GM18517 (cell line): ENCODE data around the gene S100Z.
"Not testable (repeated sequence)": the region's sequence is repeated elsewhere in the genome, so short reads cannot be mapped to it uniquely, and the experiment has no call there.

Source experiments
- ATAC-seq: cut with Tn5 transposase; IDR thresholded peaks from one replicate; pipeline ENCODE4 v1.9.1; 2021; ENCODE audit warnings: mild to moderate bottlenecking, moderate library complexity; ENCODE audit not compliant: unreplicated experiment

S100Z gene

GRCh38 chr5:76945238-76945637, 95.4 kb downstream of the S100Z start:
- not testable (repeated sequence) for ATAC-seq

GRCh38 chr5:76946090-76946489, 96.3 kb downstream of the S100Z start:
- ATAC-seq: no peak

- ATAC-seq: no peak
These were observed 97.3 kb downstream of the S100Z start for GRCh38 chr5:76947082-76947503.

GRCh38 chr5:76952795-76953536, 103.2 kb downstream of the S100Z start, which contains the start of gene CRHBP:
Gene CRHBP (plus strand): TSS chr5:76953045. CDS start chr5:76953135, 90 bp downstream.
- ATAC-seq: no peak

DNA sequence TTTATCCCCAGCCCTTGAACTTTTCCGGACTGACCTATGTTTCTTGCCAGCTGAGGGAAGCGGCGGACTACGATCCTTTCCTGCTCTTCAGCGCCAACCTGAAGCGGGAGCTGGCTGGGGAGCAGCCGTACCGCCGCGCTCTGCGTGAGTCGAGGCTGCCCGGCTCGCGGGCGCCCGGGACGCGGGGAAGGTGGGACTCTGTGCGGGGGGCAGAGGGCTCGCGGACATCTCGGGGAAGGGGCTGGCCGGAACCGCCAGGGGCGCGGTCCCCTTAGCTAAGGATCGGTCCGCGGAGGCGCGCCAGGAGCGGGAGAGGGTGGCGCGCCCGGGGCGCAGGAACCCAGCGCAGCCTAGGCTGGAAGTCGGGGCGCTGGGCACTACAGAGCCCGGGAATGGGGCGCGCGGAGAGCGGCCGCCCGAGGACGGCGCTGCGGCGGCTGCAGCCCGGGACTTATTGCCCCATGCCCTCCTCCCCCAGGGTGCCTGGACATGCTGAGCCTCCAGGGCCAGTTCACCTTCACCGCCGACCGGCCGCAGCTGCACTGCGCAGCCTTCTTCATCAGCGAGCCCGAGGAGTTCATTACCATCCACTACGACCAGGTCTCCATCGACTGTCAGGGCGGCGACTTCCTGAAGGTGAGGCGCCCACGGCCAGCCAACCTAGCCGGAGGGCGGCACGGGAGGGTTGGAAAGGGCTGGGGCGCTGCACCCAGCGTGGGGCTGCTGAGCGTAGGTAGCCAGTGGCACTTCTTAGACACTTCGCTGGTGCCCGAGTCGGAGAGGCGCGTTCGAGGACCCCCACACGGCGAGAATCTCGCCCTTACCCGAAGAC, 104.0 kb downstream of the S100Z start:
- no peak for ATAC-seq

DNA sequence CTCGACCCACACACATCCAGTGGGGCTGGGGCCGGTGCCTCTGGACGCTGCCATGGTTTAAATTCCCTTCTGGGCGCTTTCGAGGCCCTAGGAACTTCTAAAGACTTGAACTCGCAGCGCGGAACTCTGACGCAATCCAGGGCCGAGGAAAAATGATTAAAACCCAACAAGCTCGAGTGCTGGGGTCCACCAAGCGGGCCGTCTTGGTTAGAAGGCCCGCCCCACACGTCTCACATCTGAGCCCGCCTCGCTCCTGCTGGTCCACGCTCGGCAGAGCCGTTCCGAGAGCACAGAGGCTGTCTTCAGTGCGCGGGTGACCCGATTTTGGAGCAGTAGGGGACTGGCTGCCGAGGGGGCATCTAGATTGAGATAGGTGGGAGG, 104.6 kb downstream of the S100Z start:
- ATAC-seq: no peak

DNA sequence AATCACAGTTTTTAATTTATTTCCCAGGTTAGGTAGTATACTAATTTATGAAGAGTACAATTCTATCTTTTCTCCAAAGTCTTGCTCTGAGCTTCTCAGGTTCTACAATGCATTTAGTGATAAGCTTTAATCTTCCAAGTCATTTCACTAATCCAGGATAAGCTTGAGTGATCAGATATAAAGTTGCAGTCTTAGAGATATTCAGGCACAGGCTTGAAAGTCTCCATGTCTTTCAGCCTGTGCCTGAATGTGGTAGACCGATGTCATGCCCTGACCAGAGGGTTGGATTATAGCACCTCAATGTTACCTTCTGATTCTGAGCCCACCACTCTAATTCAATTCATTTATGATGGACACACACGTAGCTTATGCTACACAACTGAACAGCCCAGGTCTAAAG, 106.2 kb downstream of the S100Z start:
- ATAC-seq: no peak

DNA sequence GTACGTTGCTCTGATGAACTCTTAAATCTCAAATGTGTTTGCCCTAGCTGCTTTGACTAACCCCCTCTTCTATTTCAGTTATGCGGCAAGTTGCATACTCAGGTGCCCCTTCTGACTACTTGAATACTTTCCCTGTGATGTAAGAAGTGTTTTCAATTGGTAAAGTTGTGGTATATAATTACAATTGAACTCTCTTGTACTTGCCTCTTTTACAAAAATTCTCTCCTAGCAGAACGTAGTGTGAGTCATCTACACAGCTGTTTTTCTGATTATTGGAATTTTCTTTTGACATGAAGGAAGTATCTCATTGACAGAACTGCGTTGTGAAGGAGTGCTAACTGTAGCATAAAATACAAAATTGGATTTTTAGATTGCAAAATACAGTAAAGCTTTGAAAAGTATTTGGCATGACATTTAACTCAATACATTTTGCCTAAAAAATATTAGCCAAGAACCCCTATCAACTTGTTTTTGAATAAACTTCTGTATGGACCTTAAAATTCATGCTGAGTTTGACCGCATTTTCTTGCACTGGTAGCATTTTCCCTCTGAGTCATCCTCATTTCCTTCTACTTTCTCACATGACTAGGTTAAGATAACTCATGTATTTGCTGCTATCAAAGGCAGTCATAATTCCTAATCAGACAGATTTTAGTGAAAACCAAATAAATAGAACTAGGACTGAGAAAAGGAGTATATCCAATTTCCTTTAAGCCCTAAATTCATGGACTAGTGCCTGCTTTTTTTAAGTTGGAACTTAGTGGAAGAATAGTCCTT, 109.4 kb downstream of the S100Z start:
- ATAC-seq: no peak

- no peak for ATAC-seq
These were observed 110.3 kb downstream of the S100Z start for GRCh38 chr5:76960004-76960625.

- no peak for ATAC-seq
These were observed 114.2 kb downstream of the S100Z start for GRCh38 chr5:76964060-76964459.
